ENCODE results near the gene PDZD7. TPM values are rescaled to one million over a fixed set of nuclear protein-coding genes. Genes with fewer than 3 reads are reported as not detected.
A peak's percentile ranks its signal among the peaks of the same experiment; 100 is the strongest.

PDZD7 gene
- total RNA-seq (2021; ENCODE audit: unreplicated experiment) (1.8 TPM), Bru-seq, nascent RNA (percentile 28 among the genes with signal in this experiment), BruChase-seq, experiment 1, labeled RNA remaining after a 2-hour chase (percentile 30 among the genes with signal in this experiment), BruChase-seq, experiment 2, labeled RNA remaining after a 6-hour chase (percentile 27 among the genes with signal in this experiment)
- polyA plus RNA-seq (2012; ENCODE audit: insufficient read length), result 2.0 TPM
- long read RNA-seq, partial matches to known transcripts, result 1 of 2 reads
- long read RNA-seq, other reads (novel, unspliced or antisense), result 1 of 2 reads

DNA sequence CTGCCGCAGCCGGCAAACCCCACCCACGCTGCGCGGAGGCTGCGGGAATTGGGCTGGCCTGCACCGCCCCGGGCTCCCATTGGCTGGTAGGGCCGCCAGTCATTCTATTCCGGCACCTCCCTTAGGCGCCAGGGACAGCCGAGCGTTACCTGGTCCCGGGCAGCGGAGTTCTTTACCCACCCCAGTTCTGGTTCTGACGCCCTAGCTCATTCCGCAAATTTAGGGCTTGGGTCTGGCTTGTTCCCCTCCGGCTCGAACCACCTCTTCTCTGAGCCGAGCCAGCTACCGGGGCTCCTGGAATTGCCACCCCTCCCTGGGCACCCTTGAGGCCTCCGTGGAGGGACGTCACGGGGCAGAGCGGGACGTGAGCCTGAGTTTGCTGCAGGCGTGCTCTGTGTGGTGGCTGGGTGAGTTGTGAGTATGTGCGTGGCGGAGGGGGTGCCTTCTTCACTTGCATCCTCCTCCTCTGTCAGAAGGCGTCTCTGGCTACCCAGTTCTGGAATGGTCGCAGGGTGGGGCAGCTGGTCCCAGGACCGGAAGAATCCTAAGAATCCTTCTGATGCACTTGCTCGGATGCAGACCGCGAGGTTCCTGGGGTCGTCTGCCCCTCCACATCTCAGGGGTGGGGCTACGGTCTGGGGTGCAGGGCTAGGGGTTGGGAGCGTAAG is at the start of gene PDZD7, which contains the start of gene SFXN3:
TSS of gene PDZD7 (minus strand) at position 2 of the 668 bp plus-strand sequence. CDS start 910 bp downstream, outside the sequence.
TSS of gene SFXN3 (plus strand) at position 107 of the 668 bp plus-strand sequence. CDS start 3,461 bp downstream, outside the sequence.
- DNase-seq (ENCODE audit: low read depth, low spot score) (no peak), ATAC-seq (peak; percentile 93)
- Histone ChIP-seq H3K27me3 (ENCODE audit: control insufficient read depth, insufficient read depth, low read length) (no peaks in the 10 kb centered on the region), H3K4me3 (ENCODE audit: low read depth in 2 of 2, low read length in 2 of 2) (peak within 1 kb of the TSS; percentile 69 to 94), H3K4me1 (ENCODE audit: control insufficient read depth, insufficient read depth, low read length) (peaks cover 20% of the 10 kb centered on the region), H3K9me3 (ENCODE audit: control insufficient read depth, insufficient read depth, low read depth, low read length) (no peaks in the 10 kb centered on the region), H3K36me3 (ENCODE audit: control insufficient read depth, insufficient read depth, low read length) (no peaks in the 10 kb centered on the region; the same call in 1 of the 2 replicates), H3K27ac (ENCODE audit: low read length) (no peak within 1 kb of the TSS; the same call in 1 of the 2 replicates)
- BruUV-seq (replicated peaks), result no TSS peak
- POLR2A ChIA-PET, result interaction anchor here (0.6 to 1.2 kb wide), 4 partner anchors 11 to 712 kb away, joined by 3 to 7 read pairs (median 5); no protein-coding TSS in a partner anchor
- intact Hi-C loops (cut with micrococcal nuclease; ENCODE audit: unreplicated experiment), result no loop called here
- in situ Hi-C loops (cut with HindIII; ENCODE audit: low pct_unique_long_range_greater_than_20kb, low sequenced_read_pairs), result no loop called here
- CTCF ChIA-PET, result interaction anchor here (0.6 to 3.1 kb wide), 11 partner anchors 10 to 470 kb away, joined by 3 to 22 read pairs (median 6); no protein-coding TSS in a partner anchor
- no peak for TF ChIP-seq POLR2AphosphoS5 (IDR thresholded peaks at IDR 0.05; ENCODE audit: low read depth, low read length)
- TF ChIP-seq, protein P1, sequence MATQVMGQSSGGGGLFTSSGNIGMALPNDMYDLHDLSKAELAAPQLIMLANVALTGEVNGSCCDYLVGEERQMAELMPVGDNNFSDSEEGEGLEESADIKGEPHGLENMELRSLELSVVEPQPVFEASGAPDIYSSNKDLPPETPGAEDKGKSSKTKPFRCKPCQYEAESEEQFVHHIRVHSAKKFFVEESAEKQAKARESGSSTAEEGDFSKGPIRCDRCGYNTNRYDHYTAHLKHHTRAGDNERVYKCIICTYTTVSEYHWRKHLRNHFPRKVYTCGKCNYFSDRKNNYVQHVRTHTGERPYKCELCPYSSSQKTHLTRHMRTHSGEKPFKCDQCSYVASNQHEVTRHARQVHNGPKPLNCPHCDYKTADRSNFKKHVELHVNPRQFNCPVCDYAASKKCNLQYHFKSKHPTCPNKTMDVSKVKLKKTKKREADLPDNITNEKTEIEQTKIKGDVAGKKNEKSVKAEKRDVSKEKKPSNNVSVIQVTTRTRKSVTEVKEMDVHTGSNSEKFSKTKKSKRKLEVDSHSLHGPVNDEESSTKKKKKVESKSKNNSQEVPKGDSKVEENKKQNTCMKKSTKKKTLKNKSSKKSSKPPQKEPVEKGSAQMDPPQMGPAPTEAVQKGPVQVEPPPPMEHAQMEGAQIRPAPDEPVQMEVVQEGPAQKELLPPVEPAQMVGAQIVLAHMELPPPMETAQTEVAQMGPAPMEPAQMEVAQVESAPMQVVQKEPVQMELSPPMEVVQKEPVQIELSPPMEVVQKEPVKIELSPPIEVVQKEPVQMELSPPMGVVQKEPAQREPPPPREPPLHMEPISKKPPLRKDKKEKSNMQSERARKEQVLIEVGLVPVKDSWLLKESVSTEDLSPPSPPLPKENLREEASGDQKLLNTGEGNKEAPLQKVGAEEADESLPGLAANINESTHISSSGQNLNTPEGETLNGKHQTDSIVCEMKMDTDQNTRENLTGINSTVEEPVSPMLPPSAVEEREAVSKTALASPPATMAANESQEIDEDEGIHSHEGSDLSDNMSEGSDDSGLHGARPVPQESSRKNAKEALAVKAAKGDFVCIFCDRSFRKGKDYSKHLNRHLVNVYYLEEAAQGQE (IDR thresholded peaks at IDR 0.05; ENCODE audit: insufficient read depth in 1 of 2, low read depth in 2 of 2, low read length in 1 of 2), result 0 out of 4 replicates have a peak, but pooled peaks of 1 of the 2 experiments have one; percentile 39

DNA sequence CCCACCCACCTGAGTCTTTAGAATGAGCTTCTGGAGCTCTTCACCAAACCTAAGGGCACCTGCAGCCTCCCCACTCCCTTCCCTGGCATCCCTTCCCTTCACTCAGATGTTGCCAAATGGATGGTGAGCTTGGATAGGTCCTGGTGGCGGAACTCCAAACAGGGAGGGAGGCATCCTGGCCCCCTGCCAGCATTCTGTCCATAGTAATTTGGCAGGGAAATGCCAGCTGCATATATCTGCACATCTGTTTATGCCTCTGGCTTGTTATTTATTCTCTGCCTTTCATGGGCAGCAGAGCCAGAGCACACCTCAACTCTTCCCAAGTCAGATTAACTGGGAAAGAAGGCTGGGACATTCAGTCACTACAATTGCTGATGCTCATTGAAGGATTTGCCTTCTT is 48.9 kb upstream of the PDZD7 start:
- POLR2A ChIA-PET, result no interaction called here
- DNase-seq (ENCODE audit: low read depth, low spot score), result no peak
- no TSS peak for BruUV-seq (replicated peaks)
- intact Hi-C loops (cut with micrococcal nuclease; ENCODE audit: unreplicated experiment) (no loop called here), in situ Hi-C loops (cut with HindIII; ENCODE audit: low pct_unique_long_range_greater_than_20kb, low sequenced_read_pairs) (no loop called here)
- Histone ChIP-seq H3K27me3 (ENCODE audit: control insufficient read depth, insufficient read depth, low read length) (peaks cover 20% of the 10 kb centered on the region), H3K4me3 (ENCODE audit: low read depth in 2 of 2, low read length in 2 of 2) (no peak overlapping the region), H3K4me1 (ENCODE audit: control insufficient read depth, insufficient read depth, low read length) (no peaks in the 10 kb centered on the region), H3K27ac (ENCODE audit: low read length) (no peak overlapping the region), H3K9me3 (ENCODE audit: control insufficient read depth, insufficient read depth, low read depth, low read length) (no peaks in the 10 kb centered on the region), H3K36me3 (ENCODE audit: control insufficient read depth, insufficient read depth, low read length) (no peaks in the 10 kb centered on the region)
- TF ChIP-seq, protein P2, sequence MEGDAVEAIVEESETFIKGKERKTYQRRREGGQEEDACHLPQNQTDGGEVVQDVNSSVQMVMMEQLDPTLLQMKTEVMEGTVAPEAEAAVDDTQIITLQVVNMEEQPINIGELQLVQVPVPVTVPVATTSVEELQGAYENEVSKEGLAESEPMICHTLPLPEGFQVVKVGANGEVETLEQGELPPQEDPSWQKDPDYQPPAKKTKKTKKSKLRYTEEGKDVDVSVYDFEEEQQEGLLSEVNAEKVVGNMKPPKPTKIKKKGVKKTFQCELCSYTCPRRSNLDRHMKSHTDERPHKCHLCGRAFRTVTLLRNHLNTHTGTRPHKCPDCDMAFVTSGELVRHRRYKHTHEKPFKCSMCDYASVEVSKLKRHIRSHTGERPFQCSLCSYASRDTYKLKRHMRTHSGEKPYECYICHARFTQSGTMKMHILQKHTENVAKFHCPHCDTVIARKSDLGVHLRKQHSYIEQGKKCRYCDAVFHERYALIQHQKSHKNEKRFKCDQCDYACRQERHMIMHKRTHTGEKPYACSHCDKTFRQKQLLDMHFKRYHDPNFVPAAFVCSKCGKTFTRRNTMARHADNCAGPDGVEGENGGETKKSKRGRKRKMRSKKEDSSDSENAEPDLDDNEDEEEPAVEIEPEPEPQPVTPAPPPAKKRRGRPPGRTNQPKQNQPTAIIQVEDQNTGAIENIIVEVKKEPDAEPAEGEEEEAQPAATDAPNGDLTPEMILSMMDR (IDR thresholded peaks at IDR 0.05), result no peak
- TF ChIP-seq POLR2AphosphoS5 (IDR thresholded peaks at IDR 0.05; ENCODE audit: low read depth, low read length) (no peak), TCF7L2 (IDR thresholded peaks at IDR 0.05; ENCODE audit: low read depth, low read length) (no peak)
- TF ChIP-seq, protein P1 (IDR thresholded peaks at IDR 0.05; ENCODE audit: insufficient read depth in 1 of 2, low read depth in 2 of 2, low read length in 1 of 2), result no peak
- CTCF ChIA-PET, result interaction anchor here (0.6 to 1.2 kb wide), 3 partner anchors 12 to 1682 kb away, joined by 3 to 4 read pairs (median 3); no protein-coding TSS in a partner anchor
- no peak for ATAC-seq
